ENCODE measurements around the gene MRPL47.

The MRPL47 gene

DNA sequence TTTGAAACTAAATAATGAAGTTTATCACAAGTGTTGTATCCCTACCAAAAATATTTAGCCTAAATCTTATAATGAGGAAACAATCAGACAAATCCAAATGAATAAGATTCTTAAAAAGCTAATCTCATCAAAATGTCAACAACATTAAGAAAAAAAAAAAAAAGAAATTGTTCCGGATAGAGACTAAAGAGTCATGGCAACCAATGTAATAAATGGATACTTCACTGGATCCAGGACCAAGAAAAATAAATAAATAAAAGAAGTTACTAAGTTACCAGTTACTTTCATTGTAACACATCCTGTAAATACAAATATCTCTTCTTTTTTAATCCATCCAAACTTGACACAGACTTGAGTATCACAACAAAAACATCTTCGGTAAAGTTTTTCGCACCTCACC lies 607 bp downstream of the MRPL47 start:
- H3K36me3 ChIP-seq (ENCODE audit: control insufficient read depth, insufficient read depth, low read length) = peaks cover 2% of the 10 kb centered on the region; the same call in 1 of the 2 replicates
- DNase-seq (ENCODE audit: extremely low read depth, insufficient read length) = no peak
- H3K27me3 ChIP-seq (replicated peaks; ENCODE audit: control insufficient read depth, insufficient read depth, low read length) = no peaks in the 10 kb centered on the region
- peak overlapping the region; percentile 82 for H3K4me3 ChIP-seq (replicated peaks; ENCODE audit: low read depth, low read length)
- TF ChIP-seq, protein P1, sequence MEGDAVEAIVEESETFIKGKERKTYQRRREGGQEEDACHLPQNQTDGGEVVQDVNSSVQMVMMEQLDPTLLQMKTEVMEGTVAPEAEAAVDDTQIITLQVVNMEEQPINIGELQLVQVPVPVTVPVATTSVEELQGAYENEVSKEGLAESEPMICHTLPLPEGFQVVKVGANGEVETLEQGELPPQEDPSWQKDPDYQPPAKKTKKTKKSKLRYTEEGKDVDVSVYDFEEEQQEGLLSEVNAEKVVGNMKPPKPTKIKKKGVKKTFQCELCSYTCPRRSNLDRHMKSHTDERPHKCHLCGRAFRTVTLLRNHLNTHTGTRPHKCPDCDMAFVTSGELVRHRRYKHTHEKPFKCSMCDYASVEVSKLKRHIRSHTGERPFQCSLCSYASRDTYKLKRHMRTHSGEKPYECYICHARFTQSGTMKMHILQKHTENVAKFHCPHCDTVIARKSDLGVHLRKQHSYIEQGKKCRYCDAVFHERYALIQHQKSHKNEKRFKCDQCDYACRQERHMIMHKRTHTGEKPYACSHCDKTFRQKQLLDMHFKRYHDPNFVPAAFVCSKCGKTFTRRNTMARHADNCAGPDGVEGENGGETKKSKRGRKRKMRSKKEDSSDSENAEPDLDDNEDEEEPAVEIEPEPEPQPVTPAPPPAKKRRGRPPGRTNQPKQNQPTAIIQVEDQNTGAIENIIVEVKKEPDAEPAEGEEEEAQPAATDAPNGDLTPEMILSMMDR (IDR thresholded peaks at IDR 0.05; ENCODE audit: insufficient read depth, low read length, poor library complexity, severe bottlenecking) = no peak

DNA sequence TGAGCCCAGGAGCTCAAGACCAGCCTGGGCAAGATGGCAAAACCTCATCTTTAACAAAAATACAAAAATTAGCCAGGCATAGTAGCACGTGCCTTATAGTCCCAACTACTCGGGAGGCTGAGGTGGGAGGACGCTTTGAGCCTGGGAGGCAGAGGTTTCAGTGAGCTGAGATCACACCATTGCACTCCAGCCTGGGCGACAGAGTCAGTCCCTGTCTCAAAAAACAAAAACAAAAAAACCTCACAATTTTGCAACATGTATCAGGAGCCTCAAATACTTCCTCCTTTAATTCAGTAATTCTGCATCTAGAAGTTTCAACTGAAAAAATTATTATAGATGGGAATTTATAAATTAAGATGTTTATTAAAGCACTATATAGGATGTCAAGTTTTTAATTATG lies 1.1 kb downstream of the MRPL47 start:
- peaks cover 2% of the 10 kb centered on the region; the same call in 1 of the 2 replicates for H3K36me3 ChIP-seq (ENCODE audit: control insufficient read depth, insufficient read depth, low read length)
- peak overlapping the region; percentile 82 for H3K4me3 ChIP-seq (replicated peaks; ENCODE audit: low read depth, low read length)
- no peak for DNase-seq (ENCODE audit: extremely low read depth, insufficient read length)
- H3K27me3 ChIP-seq (replicated peaks; ENCODE audit: control insufficient read depth, insufficient read depth, low read length) = no peaks in the 10 kb centered on the region
- TF ChIP-seq, protein P1 (IDR thresholded peaks at IDR 0.05; ENCODE audit: insufficient read depth, low read length, poor library complexity, severe bottlenecking) = no peak

DNA sequence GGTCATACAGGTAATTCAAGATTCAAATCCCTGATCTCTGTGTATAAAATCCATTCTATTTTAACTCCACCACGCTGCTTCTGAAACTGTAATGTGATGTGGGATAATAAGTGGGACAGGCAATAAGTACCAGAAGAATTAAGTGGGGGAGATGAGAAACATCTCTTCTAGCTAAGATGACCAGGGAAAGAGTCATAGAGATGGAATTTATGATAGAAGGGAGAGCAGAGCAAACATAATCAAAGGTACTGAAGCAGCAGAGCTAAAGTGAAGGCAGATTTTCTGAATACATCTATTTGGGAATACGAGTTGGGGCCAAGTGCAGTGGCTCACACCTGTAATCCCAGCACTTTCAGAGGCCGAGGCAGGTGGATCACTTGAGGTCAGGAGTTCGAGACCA lies 4.9 kb downstream of the MRPL47 start:
- no peak for DNase-seq (ENCODE audit: extremely low read depth, insufficient read length)
- Histone ChIP-seq H3K36me3 (ENCODE audit: control insufficient read depth, insufficient read depth, low read length) (peaks cover 2% of the 10 kb centered on the region; the same call in 1 of the 2 replicates), H3K27me3 (replicated peaks; ENCODE audit: control insufficient read depth, insufficient read depth, low read length) (no peaks in the 10 kb centered on the region), H3K4me3 (replicated peaks; ENCODE audit: low read depth, low read length) (no peak overlapping the region)
- TF ChIP-seq, protein P1 (IDR thresholded peaks at IDR 0.05; ENCODE audit: insufficient read depth, low read length, poor library complexity, severe bottlenecking) = no peak

DNA sequence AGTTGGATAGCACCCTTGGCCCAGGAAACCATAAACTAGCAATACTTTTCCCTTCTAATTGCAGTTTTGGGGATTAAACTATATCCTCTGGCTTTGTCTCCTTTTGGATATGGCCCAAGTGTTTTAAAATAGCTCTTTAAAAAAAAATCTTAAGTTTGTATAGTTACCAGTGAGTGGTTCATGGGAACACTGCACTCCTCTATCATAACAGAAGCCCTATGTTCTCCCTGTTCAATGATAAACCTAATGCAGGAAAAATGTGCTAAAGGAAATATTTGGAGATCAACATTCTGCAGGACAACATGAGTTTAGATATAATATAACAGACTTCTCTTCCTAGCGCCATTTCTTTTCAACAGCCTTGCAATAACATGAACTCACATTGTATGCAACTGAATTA lies 13.1 kb downstream of the MRPL47 start:
- TF ChIP-seq, protein P1 (IDR thresholded peaks at IDR 0.05; ENCODE audit: insufficient read depth, low read length, poor library complexity, severe bottlenecking) = no peak
- H3K4me3 ChIP-seq (replicated peaks; ENCODE audit: low read depth, low read length) = no peak overlapping the region
- no peak for DNase-seq (ENCODE audit: extremely low read depth, insufficient read length)
- peaks cover 7% of the 10 kb centered on the region for H3K36me3 ChIP-seq (ENCODE audit: control insufficient read depth, insufficient read depth, low read length)
- H3K27me3 ChIP-seq (replicated peaks; ENCODE audit: control insufficient read depth, insufficient read depth, low read length) = no peaks in the 10 kb centered on the region

DNA sequence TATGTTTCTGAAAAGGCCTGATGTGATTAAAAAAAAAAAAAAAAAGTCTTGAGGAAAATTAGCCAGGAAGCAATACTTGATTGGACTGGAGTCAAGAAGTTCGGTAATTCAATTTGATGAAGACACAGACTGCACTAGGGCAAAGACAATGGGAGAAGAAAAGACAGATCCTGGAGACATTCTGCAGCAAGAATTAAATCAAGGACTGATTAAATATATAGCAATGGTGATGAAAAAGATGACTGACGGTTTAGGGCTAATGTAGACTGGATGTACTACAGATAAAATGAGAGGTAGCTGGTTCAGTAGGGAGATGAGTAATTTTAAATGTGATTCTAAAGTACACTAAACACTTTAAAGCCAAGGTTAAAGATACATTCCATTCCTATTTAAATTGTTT lies 13.8 kb downstream of the MRPL47 start:
- peaks cover 7% of the 10 kb centered on the region for H3K36me3 ChIP-seq (ENCODE audit: control insufficient read depth, insufficient read depth, low read length)
- no peak for DNase-seq (ENCODE audit: extremely low read depth, insufficient read length)
- no peaks in the 10 kb centered on the region for H3K27me3 ChIP-seq (replicated peaks; ENCODE audit: control insufficient read depth, insufficient read depth, low read length)
- H3K4me3 ChIP-seq (replicated peaks; ENCODE audit: low read depth, low read length) = no peak overlapping the region
- TF ChIP-seq, protein P1 (IDR thresholded peaks at IDR 0.05; ENCODE audit: insufficient read depth, low read length, poor library complexity, severe bottlenecking) = no peak

DNA sequence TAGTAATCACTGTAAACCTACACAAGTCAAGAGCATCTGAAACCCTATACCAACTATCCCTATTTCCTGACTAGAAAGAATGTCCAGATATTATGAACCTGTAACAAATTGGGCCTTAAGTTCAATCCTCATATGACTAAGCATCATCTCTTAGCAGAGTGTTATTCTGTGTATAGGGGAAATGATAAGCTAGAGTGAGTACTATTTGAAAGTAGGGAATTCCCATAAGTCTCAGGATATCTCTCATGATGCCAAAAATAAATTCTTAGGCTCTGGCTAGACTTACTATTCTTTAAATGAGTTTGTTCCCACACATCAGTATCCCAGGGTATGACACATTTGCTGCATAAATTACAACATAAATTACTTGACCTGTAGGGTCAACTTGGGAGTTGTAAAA lies 15.3 kb downstream of the MRPL47 start:
- TF ChIP-seq, protein P1 (IDR thresholded peaks at IDR 0.05; ENCODE audit: insufficient read depth, low read length, poor library complexity, severe bottlenecking) = no peak
- no peaks in the 10 kb centered on the region for H3K27me3 ChIP-seq (replicated peaks; ENCODE audit: control insufficient read depth, insufficient read depth, low read length)
- DNase-seq (ENCODE audit: extremely low read depth, insufficient read length) = peak; percentile 11
- peaks cover 7% of the 10 kb centered on the region for H3K36me3 ChIP-seq (ENCODE audit: control insufficient read depth, insufficient read depth, low read length)
- no peak overlapping the region for H3K4me3 ChIP-seq (replicated peaks; ENCODE audit: low read depth, low read length)

Data from GM06990 (cell line).